ENCODE results near the gene EHF.

The EHF gene

DNA sequence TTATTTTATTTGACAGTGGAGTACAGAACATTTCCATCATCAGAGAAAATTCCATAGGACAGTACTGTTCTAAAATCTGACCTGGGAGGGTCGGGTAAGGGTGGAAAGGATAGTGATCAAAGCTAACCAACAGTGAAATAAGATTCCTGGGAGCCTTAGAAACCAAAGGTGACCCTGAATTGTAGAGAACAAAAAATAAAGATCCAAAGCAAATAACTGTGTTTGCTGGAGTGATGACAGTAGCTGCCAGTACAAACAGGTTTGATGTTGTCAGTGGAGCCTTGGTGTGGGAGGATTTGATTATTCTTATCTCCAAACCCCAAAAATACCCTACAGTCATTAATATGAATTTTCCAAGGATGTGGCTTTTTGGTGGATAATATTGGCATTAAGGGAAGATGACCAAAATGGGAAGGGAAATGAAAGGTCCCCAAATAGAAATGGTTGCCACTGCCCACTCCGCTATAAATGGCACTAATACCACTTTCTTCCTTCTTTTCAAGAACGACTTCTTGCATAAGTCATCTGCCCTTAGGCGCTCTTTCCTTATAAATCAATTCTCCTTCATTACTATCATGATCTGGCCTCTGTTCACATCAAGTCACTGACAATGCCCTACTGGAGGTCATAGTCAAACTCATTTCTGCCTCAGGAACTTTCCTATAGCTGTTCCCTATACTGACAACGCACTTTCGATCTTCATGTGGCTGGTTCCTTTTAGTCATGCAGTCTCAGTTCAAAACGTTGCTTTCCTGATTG lies 44.4 kb downstream of the EHF start:
- Histone ChIP-seq H3K36me3 (ENCODE audit: control insufficient read depth, low read length) (no peaks in the 10 kb centered on the region), H3K9me2 (replicated peaks; ENCODE audit: control insufficient read depth, low read length) (no peaks in the 10 kb centered on the region), H4K20me1 (ENCODE audit: control insufficient read depth, insufficient read depth, low read depth, low read length) (no peaks in the 10 kb centered on the region), H3K4me2 (ENCODE audit: low read length) (no peak overlapping the region), H3K27ac (ENCODE audit: low read depth, low read length) (no peak overlapping the region), H3K79me2 (ENCODE audit: control insufficient read depth, low read length) (no peaks in the 10 kb centered on the region), H3K4me3 (ENCODE audit: low read length) (no peak overlapping the region), H3K9me3 (ENCODE audit: control insufficient read depth, insufficient read depth, low read length) (no peaks in the 10 kb centered on the region), H3K27me3 (ENCODE audit: control insufficient read depth, low read length) (peaks cover 2% of the 10 kb centered on the region; the same call in 1 of the 2 replicates), H3F3A (ENCODE audit: control insufficient read depth, insufficient read depth) (no peaks in the 10 kb centered on the region), H3K4me1 (ENCODE audit: control insufficient read depth, low read length) (no peaks in the 10 kb centered on the region)
- no peak for TF ChIP-seq EZH2phosphoT487 (IDR thresholded peaks at IDR 0.05; ENCODE audit: borderline replicate concordance, low read length)
- TF ChIP-seq, protein P1, sequence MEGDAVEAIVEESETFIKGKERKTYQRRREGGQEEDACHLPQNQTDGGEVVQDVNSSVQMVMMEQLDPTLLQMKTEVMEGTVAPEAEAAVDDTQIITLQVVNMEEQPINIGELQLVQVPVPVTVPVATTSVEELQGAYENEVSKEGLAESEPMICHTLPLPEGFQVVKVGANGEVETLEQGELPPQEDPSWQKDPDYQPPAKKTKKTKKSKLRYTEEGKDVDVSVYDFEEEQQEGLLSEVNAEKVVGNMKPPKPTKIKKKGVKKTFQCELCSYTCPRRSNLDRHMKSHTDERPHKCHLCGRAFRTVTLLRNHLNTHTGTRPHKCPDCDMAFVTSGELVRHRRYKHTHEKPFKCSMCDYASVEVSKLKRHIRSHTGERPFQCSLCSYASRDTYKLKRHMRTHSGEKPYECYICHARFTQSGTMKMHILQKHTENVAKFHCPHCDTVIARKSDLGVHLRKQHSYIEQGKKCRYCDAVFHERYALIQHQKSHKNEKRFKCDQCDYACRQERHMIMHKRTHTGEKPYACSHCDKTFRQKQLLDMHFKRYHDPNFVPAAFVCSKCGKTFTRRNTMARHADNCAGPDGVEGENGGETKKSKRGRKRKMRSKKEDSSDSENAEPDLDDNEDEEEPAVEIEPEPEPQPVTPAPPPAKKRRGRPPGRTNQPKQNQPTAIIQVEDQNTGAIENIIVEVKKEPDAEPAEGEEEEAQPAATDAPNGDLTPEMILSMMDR (IDR thresholded peaks at IDR 0.05; ENCODE audit: low read depth, low read length, poor library complexity, severe bottlenecking), result no peak

DNA sequence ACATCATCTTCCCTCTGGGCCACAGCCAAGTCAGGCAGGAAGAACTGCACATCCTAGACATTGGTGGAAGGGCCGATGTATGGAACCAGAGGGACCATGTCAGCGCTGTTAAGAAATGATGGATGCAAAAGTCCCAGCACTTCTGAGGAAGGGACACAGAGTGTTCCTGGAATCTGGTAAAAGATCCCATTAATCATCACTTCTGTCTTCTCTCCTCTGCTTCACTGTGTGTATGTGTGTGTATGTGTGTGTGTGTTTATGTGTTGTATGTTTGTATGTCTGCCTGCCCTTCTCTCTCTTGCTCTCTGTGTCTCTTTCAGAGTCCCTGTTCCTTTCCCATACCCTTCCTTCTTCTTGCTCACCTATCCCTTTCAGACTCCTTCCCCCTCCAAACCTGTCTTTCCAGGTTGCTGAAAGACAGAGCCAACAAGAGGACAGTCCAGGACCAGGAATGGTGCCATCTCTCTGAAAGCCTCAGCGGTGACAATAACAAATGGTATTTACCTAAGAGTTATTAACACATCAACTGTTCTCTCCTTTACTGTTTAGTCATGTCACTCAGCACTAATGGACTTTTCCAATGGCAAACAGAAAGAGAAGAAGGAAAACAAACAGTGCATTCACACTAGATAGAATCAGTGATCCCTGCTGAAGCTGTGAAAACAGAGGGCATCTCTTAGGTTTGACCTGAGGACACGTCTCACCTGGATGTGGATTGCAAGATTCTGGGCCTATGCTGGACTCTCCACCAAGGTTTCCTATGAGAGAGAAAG lies 47.1 kb downstream of the EHF start:
- H3K9me3 ChIP-seq (ENCODE audit: control insufficient read depth, insufficient read depth, low read length), result no peaks in the 10 kb centered on the region
- TF ChIP-seq, protein P1 (IDR thresholded peaks at IDR 0.05; ENCODE audit: low read depth, low read length, poor library complexity, severe bottlenecking), result no peak
- no peak for TF ChIP-seq EZH2phosphoT487 (IDR thresholded peaks at IDR 0.05; ENCODE audit: borderline replicate concordance, low read length)
- no peaks in the 10 kb centered on the region for H3K36me3 ChIP-seq (ENCODE audit: control insufficient read depth, low read length)
- H3K4me1 ChIP-seq (ENCODE audit: control insufficient read depth, low read length), result no peaks in the 10 kb centered on the region
- no peak overlapping the region for H3K4me2 ChIP-seq (ENCODE audit: low read length)
- H3K9me2 ChIP-seq (replicated peaks; ENCODE audit: control insufficient read depth, low read length), result no peaks in the 10 kb centered on the region
- no peak overlapping the region for H3K27ac ChIP-seq (ENCODE audit: low read depth, low read length)
- H3K27me3 ChIP-seq (ENCODE audit: control insufficient read depth, low read length), result 0 out of 2 replicates have a peak, but pooled peaks cover 6% of the 10 kb centered on the region
- H3K79me2 ChIP-seq (ENCODE audit: control insufficient read depth, low read length), result no peaks in the 10 kb centered on the region
- H3K4me3 ChIP-seq (ENCODE audit: low read length), result no peak overlapping the region
- H3F3A ChIP-seq (ENCODE audit: control insufficient read depth, insufficient read depth), result no peaks in the 10 kb centered on the region
- H4K20me1 ChIP-seq (ENCODE audit: control insufficient read depth, insufficient read depth, low read depth, low read length), result no peaks in the 10 kb centered on the region

DNA sequence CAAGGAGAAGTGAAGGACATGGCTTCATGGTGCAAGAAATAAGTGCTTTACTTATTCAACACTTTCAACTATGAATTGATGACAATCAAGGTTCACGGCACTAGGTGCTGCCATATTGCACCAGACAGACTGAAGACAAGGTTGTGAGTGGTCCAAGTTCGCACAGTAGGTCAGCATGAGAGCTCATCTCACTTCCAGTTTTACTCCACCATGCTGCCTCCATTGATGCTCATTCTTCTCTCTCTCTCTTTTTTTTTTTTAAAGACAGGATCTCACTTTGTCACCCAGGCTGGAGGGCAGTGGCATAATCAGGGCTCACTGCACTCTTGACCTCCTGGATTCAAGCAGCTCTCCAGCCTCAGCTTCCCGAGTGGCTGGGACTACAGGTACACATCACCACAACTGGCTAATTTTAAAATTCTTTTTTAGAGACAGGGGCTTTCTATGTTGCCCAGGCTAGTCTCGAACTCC lies 47.7 kb downstream of the EHF start:
- H4K20me1 ChIP-seq (ENCODE audit: control insufficient read depth, insufficient read depth, low read depth, low read length), result no peaks in the 10 kb centered on the region

More for the DNA sequence above, 47.7 kb downstream of the EHF start:
- H3K36me3 ChIP-seq (ENCODE audit: control insufficient read depth, low read length), result no peaks in the 10 kb centered on the region
- no peaks in the 10 kb centered on the region for H3K9me3 ChIP-seq (ENCODE audit: control insufficient read depth, insufficient read depth, low read length)
- TF ChIP-seq, protein P1 (IDR thresholded peaks at IDR 0.05; ENCODE audit: low read depth, low read length, poor library complexity, severe bottlenecking), result no peak
- TF ChIP-seq EZH2phosphoT487 (IDR thresholded peaks at IDR 0.05; ENCODE audit: borderline replicate concordance, low read length), result no peak
- no peaks in the 10 kb centered on the region for H3K9me2 ChIP-seq (replicated peaks; ENCODE audit: control insufficient read depth, low read length)
- H3K79me2 ChIP-seq (ENCODE audit: control insufficient read depth, low read length), result no peaks in the 10 kb centered on the region
- H3K4me2 ChIP-seq (ENCODE audit: low read length), result no peak overlapping the region
- no peak overlapping the region for H3K4me3 ChIP-seq (ENCODE audit: low read length)
- H3F3A ChIP-seq (ENCODE audit: control insufficient read depth, insufficient read depth), result no peaks in the 10 kb centered on the region
- no peaks in the 10 kb centered on the region for H3K4me1 ChIP-seq (ENCODE audit: control insufficient read depth, low read length)
- H3K27ac ChIP-seq (ENCODE audit: low read depth, low read length), result no peak overlapping the region
- H3K27me3 ChIP-seq (ENCODE audit: control insufficient read depth, low read length), result 0 out of 2 replicates have a peak, but pooled peaks cover 4% of the 10 kb centered on the region

Data from DOHH2 (cell line).